WERI-Rb-1 (cell line): Measurements from ENCODE around the gene MYCN.
"Not testable (repeated sequence)": the region's sequence is repeated elsewhere in the genome, so short reads cannot be mapped to it uniquely, and the experiment has no call there.

Source experiments
- DNase-seq: peaks from one replicate; pipeline ENCODE4 v3.0.0-alpha.2; 2020
- H3K27ac ChIP-seq: fragments of 250-450 bp; sonication (Bioruptor Pico); 2 replicates; pipeline ENCODE4 v1.5.1; 2020; ENCODE audit warnings: mild to moderate bottlenecking, moderate library complexity
- H3K27me3 ChIP-seq: fragments of 250-450 bp; sonication (Bioruptor Pico); 2 replicates; pipeline ENCODE4 v1.5.1; 2021; ENCODE audit warnings: mild to moderate bottlenecking, low read depth, moderate library complexity; ENCODE audit not compliant: insufficient read depth, severe bottlenecking
- H3K36me3 ChIP-seq: fragments of 250-450 bp; sonication (Bioruptor Pico); 2 replicates; pipeline ENCODE4 v1.5.1; 2020; ENCODE audit warnings: mild to moderate bottlenecking, moderate library complexity
- H3K4me3 ChIP-seq: 2 replicates; pipeline ENCODE4 v1.5.1; 2011; ENCODE audit warnings: low read depth, mild to moderate bottlenecking, control low read depth, low read length
- H3K9me3 ChIP-seq: fragments of 250-450 bp; sonication (Bioruptor Pico); 2 replicates; pipeline ENCODE4 v1.5.1; 2021; ENCODE audit warnings: mild to moderate bottlenecking, moderate library complexity; ENCODE audit not compliant: severe bottlenecking
- TF ChIP-seq, protein P1 (sequence below): IDR thresholded peaks from 2 replicates; pipeline ENCODE4 v1.5.1; 2011; ENCODE audit warnings: low read depth, mild to moderate bottlenecking, control low read depth, inconsistent platforms, low read length

Gene MYCN

GRCh38 chr2:15926252-15926651 lies 14.1 kb upstream of the MYCN start:
- TF ChIP-seq, protein P1, sequence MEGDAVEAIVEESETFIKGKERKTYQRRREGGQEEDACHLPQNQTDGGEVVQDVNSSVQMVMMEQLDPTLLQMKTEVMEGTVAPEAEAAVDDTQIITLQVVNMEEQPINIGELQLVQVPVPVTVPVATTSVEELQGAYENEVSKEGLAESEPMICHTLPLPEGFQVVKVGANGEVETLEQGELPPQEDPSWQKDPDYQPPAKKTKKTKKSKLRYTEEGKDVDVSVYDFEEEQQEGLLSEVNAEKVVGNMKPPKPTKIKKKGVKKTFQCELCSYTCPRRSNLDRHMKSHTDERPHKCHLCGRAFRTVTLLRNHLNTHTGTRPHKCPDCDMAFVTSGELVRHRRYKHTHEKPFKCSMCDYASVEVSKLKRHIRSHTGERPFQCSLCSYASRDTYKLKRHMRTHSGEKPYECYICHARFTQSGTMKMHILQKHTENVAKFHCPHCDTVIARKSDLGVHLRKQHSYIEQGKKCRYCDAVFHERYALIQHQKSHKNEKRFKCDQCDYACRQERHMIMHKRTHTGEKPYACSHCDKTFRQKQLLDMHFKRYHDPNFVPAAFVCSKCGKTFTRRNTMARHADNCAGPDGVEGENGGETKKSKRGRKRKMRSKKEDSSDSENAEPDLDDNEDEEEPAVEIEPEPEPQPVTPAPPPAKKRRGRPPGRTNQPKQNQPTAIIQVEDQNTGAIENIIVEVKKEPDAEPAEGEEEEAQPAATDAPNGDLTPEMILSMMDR = no peak

DNA sequence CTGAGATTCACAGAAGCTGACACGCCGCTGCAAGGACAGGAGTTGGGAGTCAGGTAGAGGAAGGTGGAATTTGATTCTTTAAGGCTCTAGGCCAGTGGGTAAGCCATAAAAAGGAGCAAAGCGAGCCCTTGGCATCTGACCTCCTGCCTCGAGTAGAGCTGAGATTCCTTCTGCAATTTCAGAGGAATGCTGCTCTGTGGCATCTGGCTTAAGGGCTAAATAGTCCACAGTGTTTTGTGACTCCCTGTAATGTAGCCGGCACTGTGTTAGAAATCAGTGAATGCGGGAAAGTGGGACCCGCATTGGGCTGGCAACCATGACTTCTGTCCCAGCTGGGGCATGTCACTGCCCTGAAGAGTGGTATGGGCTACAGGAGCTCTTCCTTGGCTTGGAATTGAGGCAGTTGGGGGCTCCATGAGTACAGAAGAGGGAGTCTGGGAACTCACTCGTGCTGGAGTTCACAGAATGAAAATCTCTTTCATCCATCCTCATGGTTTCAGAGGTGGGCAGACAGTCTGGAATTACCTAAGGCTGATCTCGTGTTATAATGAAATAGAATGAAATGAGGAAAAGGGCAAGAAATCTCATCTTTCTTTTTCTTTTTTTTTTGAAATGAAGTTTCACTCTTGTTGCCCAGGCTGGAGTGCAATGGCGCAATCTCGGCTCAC lies 12.7 kb upstream of the MYCN start:
- peak overlapping the region; percentile 27; the same call in 1 of the 2 replicates for H3K27ac ChIP-seq
- H3K36me3 ChIP-seq = no peaks in the 10 kb centered on the region
- no peak for DNase-seq
- H3K27me3 ChIP-seq = no peaks in the 10 kb centered on the region
- TF ChIP-seq, protein P1 = no peak
- peaks cover 3% of the 10 kb centered on the region for H3K9me3 ChIP-seq
- H3K4me3 ChIP-seq = peak overlapping the region; percentile 26

More at GRCh38 chr2:15926252-15926651, 14.1 kb upstream of the MYCN start:
- H3K9me3 ChIP-seq = peaks cover 3% of the 10 kb centered on the region
- H3K36me3 ChIP-seq = no peaks in the 10 kb centered on the region
- H3K4me3 ChIP-seq = no peak overlapping the region
- no peak overlapping the region for H3K27ac ChIP-seq
- no peak for DNase-seq
- H3K27me3 ChIP-seq = no peaks in the 10 kb centered on the region

GRCh38 chr2:15929008-15929407 lies 11.3 kb upstream of the MYCN start:
- H3K27me3 ChIP-seq, H3K4me3 ChIP-seq, H3K36me3 ChIP-seq, H3K9me3 ChIP-seq, H3K27ac ChIP-seq, DNase-seq: not testable (repeated sequence)

GRCh38 chr2:15929861-15930260 lies 10.5 kb upstream of the MYCN start:
- Histone ChIP-seq H3K27ac (no peak overlapping the region), H3K9me3 (peaks cover 3% of the 10 kb centered on the region), H3K27me3 (no peaks in the 10 kb centered on the region), H3K4me3 (no peak overlapping the region), H3K36me3 (no peaks in the 10 kb centered on the region)
- DNase-seq = no peak
- TF ChIP-seq, protein P1 = no peak

GRCh38 chr2:15930589-15931318 lies 9.6 kb upstream of the MYCN start:
- no peaks in the 10 kb centered on the region for H3K27me3 ChIP-seq
- no peak overlapping the region for H3K27ac ChIP-seq
- H3K36me3 ChIP-seq = no peaks in the 10 kb centered on the region
- H3K4me3 ChIP-seq = no peak overlapping the region
- peaks cover 3% of the 10 kb centered on the region for H3K9me3 ChIP-seq
- TF ChIP-seq, protein P1 = no peak
- no peak for DNase-seq

- H3K9me3 ChIP-seq = peaks cover 3% of the 10 kb centered on the region
- H3K27ac ChIP-seq = no peak overlapping the region
- H3K36me3 ChIP-seq = no peaks in the 10 kb centered on the region
- no peak for DNase-seq
- no peaks in the 10 kb centered on the region for H3K27me3 ChIP-seq
- TF ChIP-seq, protein P1 = no peak
- H3K4me3 ChIP-seq = no peak overlapping the region
These were observed 8.9 kb upstream of the MYCN start for GRCh38 chr2:15931319-15931890.
